22Rv1 (cell line): ENCODE measurements around the gene MSANTD4.

Source experiments
- CTCF ChIP-seq: fragments of 450-650 bp; IDR thresholded peaks from 2 replicates; pipeline ENCODE4 v1.5.1; 2017; ENCODE audit warnings: mild to moderate bottlenecking
- ZFX ChIP-seq: fragments of 450-650 bp; IDR thresholded peaks from 2 replicates; pipeline ENCODE4 v1.6.1; 2017; ENCODE audit warnings: antibody characterized with exemption, borderline replicate concordance

- TF ChIP-seq CTCF, result no peak
- no peak for TF ChIP-seq ZFX
Measured at GRCh38 chr11:106031936-106032335, 9.9 kb upstream of the MSANTD4 start.
